ENCODE measurements around the gene MAD1L1. TPM values are rescaled to one million over a fixed set of nuclear protein-coding genes. Genes with fewer than 3 reads are reported as not detected.

MAD1L1 gene
- polyA plus RNA-seq, 2 donors, result 18.0 to 24.9 TPM

GRCh38 chr7:2244404-2244995 lies 11.8 kb upstream of the MAD1L1 start:
- H3K4me1 ChIP-seq (ENCODE audit: control insufficient read depth in 2 of 2, insufficient read depth in 2 of 2, low read length in 1 of 2), result peaks cover 0 to 8% of the 10 kb centered on the region in 2 donors
- H3K4me3 ChIP-seq (ENCODE audit: low read depth in 1 of 2, low read length in 2 of 2), result no peak overlapping the region
- no peak overlapping the region for H3K27ac ChIP-seq (ENCODE audit: low read depth in 2 of 2, low read length in 1 of 2)
- H3K36me3 ChIP-seq (ENCODE audit: control insufficient read depth in 2 of 2, insufficient read depth in 2 of 2, low read length in 1 of 2), result no peaks in the 10 kb centered on the region
- WGBS, 2 donors, result 86 to 88% methylated on average over 25 of the region's 25 CpGs
- no peaks in the 10 kb centered on the region for H3K9me3 ChIP-seq (ENCODE audit: control insufficient read depth in 2 of 2, insufficient read depth in 1 of 2, low read depth in 1 of 2, low read length in 1 of 2)
- H3K27me3 ChIP-seq (ENCODE audit: control insufficient read depth in 1 of 2, insufficient read depth in 2 of 2, low read length in 2 of 2), result no peaks in the 10 kb centered on the region

- Histone ChIP-seq H3K4me3 (ENCODE audit: low read depth in 1 of 2, low read length in 2 of 2) (no peak overlapping the region), H3K27me3 (ENCODE audit: control insufficient read depth in 1 of 2, insufficient read depth in 2 of 2, low read length in 2 of 2) (no peaks in the 10 kb centered on the region), H3K36me3 (ENCODE audit: control insufficient read depth in 2 of 2, insufficient read depth in 2 of 2, low read length in 1 of 2) (peaks cover 5 to 6% of the 10 kb centered on the region in 2 donors), H3K4me1 (ENCODE audit: control insufficient read depth in 2 of 2, insufficient read depth in 2 of 2, low read length in 1 of 2) (peaks cover 3 to 8% of the 10 kb centered on the region in 2 donors), H3K9me3 (ENCODE audit: control insufficient read depth in 2 of 2, insufficient read depth in 1 of 2, low read depth in 1 of 2, low read length in 1 of 2) (no peaks in the 10 kb centered on the region), H3K27ac (ENCODE audit: low read depth in 2 of 2, low read length in 1 of 2) (no peak overlapping the region)
- 82 to 88% methylated on average over 12 of the region's 12 CpGs for WGBS, 2 donors
These were observed 10.7 kb upstream of the MAD1L1 start for GRCh38 chr7:2243458-2243857.

- peak overlapping the region; percentile 79 to 81 for H3K4me3 ChIP-seq (ENCODE audit: low read depth in 1 of 2, low read length in 2 of 2)
- WGBS, 2 donors, result 14 to 24% methylated on average over 21 of the region's 21 CpGs
These were observed 10.0 kb upstream of the MAD1L1 start for GRCh38 chr7:2242541-2243429.

GRCh38 chr7:2241580-2242540 lies 9.1 kb upstream of the MAD1L1 start, which contains the start of the genes MRM2 and NUDT1:
Gene MRM2, minus strand, starts transcription at chr7:2242205. Its CDS starts 36 bp downstream, at chr7:2242169.
Gene NUDT1, plus strand, starts transcription at chr7:2242226. Its CDS starts 2,349 bp downstream, at chr7:2244575.
- Histone ChIP-seq H3K27me3 (ENCODE audit: control insufficient read depth in 1 of 2, insufficient read depth in 2 of 2, low read length in 2 of 2) (no peaks in the 10 kb centered on the region), H3K27ac (ENCODE audit: low read depth in 2 of 2, low read length in 1 of 2) (peak within 1 kb of the TSS; percentile 4 to 43), H3K4me3 (ENCODE audit: low read depth in 1 of 2, low read length in 2 of 2) (peak within 1 kb of the TSS; percentile 79 to 81), H3K4me1 (ENCODE audit: control insufficient read depth in 2 of 2, insufficient read depth in 2 of 2, low read length in 1 of 2) (peaks cover 3 to 8% of the 10 kb centered on the region in 2 donors), H3K9me3 (ENCODE audit: control insufficient read depth in 2 of 2, insufficient read depth in 1 of 2, low read depth in 1 of 2, low read length in 1 of 2) (no peaks in the 10 kb centered on the region), H3K36me3 (ENCODE audit: control insufficient read depth in 2 of 2, insufficient read depth in 2 of 2, low read length in 1 of 2) (peaks cover 5 to 12% of the 10 kb centered on the region in 2 donors)
- 0 to 1% methylated on average over 74 to 81 of the region's 81 CpGs for WGBS, 2 donors

More at GRCh38 chr7:2242541-2243429, 10.0 kb upstream of the MAD1L1 start:
- H3K27me3 ChIP-seq (ENCODE audit: control insufficient read depth in 1 of 2, insufficient read depth in 2 of 2, low read length in 2 of 2), result no peaks in the 10 kb centered on the region
- no peaks in the 10 kb centered on the region for H3K9me3 ChIP-seq (ENCODE audit: control insufficient read depth in 2 of 2, insufficient read depth in 1 of 2, low read depth in 1 of 2, low read length in 1 of 2)
- H3K4me1 ChIP-seq (ENCODE audit: control insufficient read depth in 2 of 2, insufficient read depth in 2 of 2, low read length in 1 of 2), result peaks cover 3 to 8% of the 10 kb centered on the region in 2 donors
- H3K36me3 ChIP-seq (ENCODE audit: control insufficient read depth in 2 of 2, insufficient read depth in 2 of 2, low read length in 1 of 2), result peaks cover 5 to 10% of the 10 kb centered on the region in 2 donors
- peak overlapping the region in 1 of 2 donors; percentile 43 for H3K27ac ChIP-seq (ENCODE audit: low read depth in 2 of 2, low read length in 1 of 2)

GRCh38 chr7:2239242-2239641 lies 6.5 kb upstream of the MAD1L1 start:
- WGBS, 2 donors, result 94 to 96% methylated on average over 17 of the region's 17 CpGs
- Histone ChIP-seq H3K27me3 (ENCODE audit: control insufficient read depth in 1 of 2, insufficient read depth in 2 of 2, low read length in 2 of 2) (no peaks in the 10 kb centered on the region), H3K27ac (ENCODE audit: low read depth in 2 of 2, low read length in 1 of 2) (no peak overlapping the region), H3K9me3 (ENCODE audit: control insufficient read depth in 2 of 2, insufficient read depth in 1 of 2, low read depth in 1 of 2, low read length in 1 of 2) (no peaks in the 10 kb centered on the region), H3K4me3 (ENCODE audit: low read depth in 1 of 2, low read length in 2 of 2) (no peak overlapping the region), H3K36me3 (ENCODE audit: control insufficient read depth in 2 of 2, insufficient read depth in 2 of 2, low read length in 1 of 2) (peaks cover 12 to 20% of the 10 kb centered on the region in 2 donors), H3K4me1 (ENCODE audit: control insufficient read depth in 2 of 2, insufficient read depth in 2 of 2, low read length in 1 of 2) (peaks cover 3 to 8% of the 10 kb centered on the region in 2 donors)

GRCh38 chr7:2237109-2237602 lies 4.4 kb upstream of the MAD1L1 start:
- Histone ChIP-seq H3K27ac (ENCODE audit: low read depth in 2 of 2, low read length in 1 of 2) (peak overlapping the region; percentile 43 to 77), H3K36me3 (ENCODE audit: control insufficient read depth in 2 of 2, insufficient read depth in 2 of 2, low read length in 1 of 2) (peaks cover 12 to 20% of the 10 kb centered on the region in 2 donors), H3K4me3 (ENCODE audit: low read depth in 1 of 2, low read length in 2 of 2) (no peak overlapping the region), H3K27me3 (ENCODE audit: control insufficient read depth in 1 of 2, insufficient read depth in 2 of 2, low read length in 2 of 2) (no peaks in the 10 kb centered on the region), H3K9me3 (ENCODE audit: control insufficient read depth in 2 of 2, insufficient read depth in 1 of 2, low read depth in 1 of 2, low read length in 1 of 2) (no peaks in the 10 kb centered on the region), H3K4me1 (ENCODE audit: control insufficient read depth in 2 of 2, insufficient read depth in 2 of 2, low read length in 1 of 2) (peaks cover 3% of the 10 kb centered on the region in 2 donors)
- WGBS, 2 donors, result 63 to 67% methylated on average over 12 of the region's 12 CpGs

- Histone ChIP-seq H3K4me1 (ENCODE audit: control insufficient read depth in 2 of 2, insufficient read depth in 2 of 2, low read length in 1 of 2) (peaks cover 0 to 2% of the 10 kb centered on the region in 2 donors), H3K36me3 (ENCODE audit: control insufficient read depth in 2 of 2, insufficient read depth in 2 of 2, low read length in 1 of 2) (peaks cover 7 to 28% of the 10 kb centered on the region in 2 donors), H3K9me3 (ENCODE audit: control insufficient read depth in 2 of 2, insufficient read depth in 1 of 2, low read depth in 1 of 2, low read length in 1 of 2) (no peaks in the 10 kb centered on the region), H3K27me3 (ENCODE audit: control insufficient read depth in 1 of 2, insufficient read depth in 2 of 2, low read length in 2 of 2) (no peaks in the 10 kb centered on the region), H3K4me3 (ENCODE audit: low read depth in 1 of 2, low read length in 2 of 2) (no peak overlapping the region), H3K27ac (ENCODE audit: low read depth in 2 of 2, low read length in 1 of 2) (no peak overlapping the region)
- 79 to 84% methylated on average over 3 of the region's 3 CpGs for WGBS, 2 donors
These were observed 1.2 kb upstream of the MAD1L1 start for GRCh38 chr7:2233926-2234325.

GRCh38 chr7:2231992-2232765 lies 566 bp downstream of the MAD1L1 start:
- WGBS, 2 donors, result 2 to 3% methylated on average over 23 to 46 of the region's 46 CpGs
- Histone ChIP-seq H3K27me3 (ENCODE audit: control insufficient read depth in 1 of 2, insufficient read depth in 2 of 2, low read length in 2 of 2) (no peaks in the 10 kb centered on the region), H3K36me3 (ENCODE audit: control insufficient read depth in 2 of 2, insufficient read depth in 2 of 2, low read length in 1 of 2) (peaks cover 6 to 28% of the 10 kb centered on the region in 2 donors), H3K27ac (ENCODE audit: low read depth in 2 of 2, low read length in 1 of 2) (peak overlapping the region in 1 of 2 donors; percentile 28), H3K9me3 (ENCODE audit: control insufficient read depth in 2 of 2, insufficient read depth in 1 of 2, low read depth in 1 of 2, low read length in 1 of 2) (no peaks in the 10 kb centered on the region), H3K4me1 (ENCODE audit: control insufficient read depth in 2 of 2, insufficient read depth in 2 of 2, low read length in 1 of 2) (peaks cover 0 to 2% of the 10 kb centered on the region in 2 donors), H3K4me3 (ENCODE audit: low read depth in 1 of 2, low read length in 2 of 2) (peak overlapping the region; percentile 77 to 84)

All from esophagus (tissue), 2 donors.